NCI-H345 treated with DMSO at 0.1 percent for 48 hours (cell line): ENCODE results near the gene UGT1A4.
A peak's percentile ranks its signal among the peaks of the same experiment; 100 is the strongest.
"Not testable (repeated sequence)": the region's sequence is repeated elsewhere in the genome, so short reads cannot be mapped to it uniquely, and the experiment has no call there.

Source experiments
- DNase-seq: peaks from one replicate; lab custom pipeline; 2025; ENCODE audit not compliant: unreplicated experiment; lab: John Stamatoyannopoulos, UW

UGT1A4 gene

DNA sequence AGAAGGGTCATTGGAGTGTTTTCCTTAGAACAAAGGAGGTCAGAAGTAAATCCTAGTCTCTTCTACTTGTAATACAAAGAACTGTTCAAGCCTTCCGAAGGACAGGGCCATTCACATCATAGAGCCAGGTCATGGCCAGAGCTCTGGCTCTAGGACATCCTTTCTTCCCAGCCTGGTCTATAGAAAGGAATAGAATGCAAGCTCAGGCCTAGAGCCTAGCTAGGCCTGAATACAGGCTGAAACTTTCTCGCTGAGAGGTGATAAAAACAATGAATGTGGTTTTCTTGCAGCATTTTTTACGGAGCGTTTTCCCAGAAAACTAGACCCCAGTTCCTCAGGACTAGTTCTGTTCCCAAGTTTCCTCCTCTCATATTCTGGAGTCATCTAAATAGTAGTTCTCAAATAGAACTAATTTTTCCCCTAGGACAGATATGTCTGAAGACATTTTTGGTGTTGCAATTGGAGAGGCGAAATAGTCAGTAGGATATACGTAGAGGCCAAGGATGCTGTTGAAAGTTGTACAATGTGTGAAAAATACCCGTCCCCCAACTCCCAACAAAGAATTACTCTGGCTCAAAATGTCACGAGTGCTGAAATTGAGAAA lies 19.0 kb upstream of the UGT1A4 start:
- no peak for DNase-seq

DNA sequence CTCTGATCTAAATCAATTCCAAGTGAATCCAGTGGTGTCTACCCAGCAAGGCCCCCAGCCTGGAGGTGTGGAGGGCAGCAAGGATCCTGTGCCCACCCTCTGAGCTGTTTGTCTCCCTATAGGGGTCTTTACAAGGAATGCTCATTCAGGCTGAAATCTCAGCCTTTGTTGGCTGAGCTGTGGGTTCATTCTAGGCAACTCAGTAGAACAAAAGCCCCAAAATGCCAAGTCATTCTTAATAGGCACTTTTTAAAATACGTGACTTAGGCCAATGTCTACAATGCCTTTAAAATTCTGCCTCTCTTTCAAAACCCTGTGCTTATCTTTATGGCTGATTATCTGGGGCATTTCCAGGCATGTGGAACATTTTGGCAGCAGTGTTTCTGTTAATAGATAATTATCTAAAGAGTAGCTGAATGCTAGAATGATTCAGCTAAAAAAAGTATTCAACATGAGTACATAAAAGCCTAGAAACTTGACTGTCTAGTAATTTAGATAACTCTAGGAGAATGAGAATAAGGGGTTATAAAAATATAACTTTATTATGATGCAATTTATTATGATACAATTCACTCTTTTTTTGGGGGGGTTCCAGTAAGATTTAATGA lies 18.4 kb upstream of the UGT1A4 start:
- no peak for DNase-seq

DNA sequence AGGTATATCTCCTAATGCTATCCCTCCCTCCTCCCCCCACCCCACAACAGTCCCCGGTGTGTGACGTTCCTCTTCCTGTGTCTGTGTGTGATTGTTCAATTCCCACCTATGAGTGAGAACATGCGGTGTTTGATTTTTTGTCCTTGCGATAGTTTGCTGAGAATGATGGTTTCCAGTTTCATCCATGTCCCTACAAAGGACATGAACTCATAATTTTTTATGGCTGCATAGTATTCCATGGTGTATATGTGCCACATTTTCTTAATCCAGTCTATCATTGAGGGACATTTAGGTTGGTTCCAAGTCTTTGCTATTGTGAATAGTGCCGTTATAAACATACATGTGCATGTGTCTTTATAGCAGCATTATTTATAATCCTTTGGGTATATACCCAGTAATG lies 17.7 kb upstream of the UGT1A4 start:
- not testable (repeated sequence) for DNase-seq

DNA sequence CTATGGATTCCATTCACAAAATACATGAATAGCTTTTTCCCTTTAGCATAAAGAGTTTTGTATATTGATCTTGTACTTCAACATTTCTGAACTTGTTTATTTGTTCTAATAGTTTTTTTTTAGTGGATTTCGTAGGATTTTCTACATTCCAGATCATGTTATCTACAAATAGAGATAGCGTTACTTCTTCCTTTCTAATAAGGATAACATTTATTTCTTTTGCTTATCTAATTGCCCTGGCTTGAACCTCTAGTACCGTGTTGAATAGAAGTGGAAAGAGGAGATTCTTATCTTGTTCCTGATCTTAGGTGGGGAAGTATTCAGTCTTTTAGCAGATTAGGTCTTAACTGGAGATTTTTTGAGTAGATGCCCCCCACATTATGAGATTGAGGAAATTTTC lies 16.3 kb upstream of the UGT1A4 start:
- no peak for DNase-seq

DNA sequence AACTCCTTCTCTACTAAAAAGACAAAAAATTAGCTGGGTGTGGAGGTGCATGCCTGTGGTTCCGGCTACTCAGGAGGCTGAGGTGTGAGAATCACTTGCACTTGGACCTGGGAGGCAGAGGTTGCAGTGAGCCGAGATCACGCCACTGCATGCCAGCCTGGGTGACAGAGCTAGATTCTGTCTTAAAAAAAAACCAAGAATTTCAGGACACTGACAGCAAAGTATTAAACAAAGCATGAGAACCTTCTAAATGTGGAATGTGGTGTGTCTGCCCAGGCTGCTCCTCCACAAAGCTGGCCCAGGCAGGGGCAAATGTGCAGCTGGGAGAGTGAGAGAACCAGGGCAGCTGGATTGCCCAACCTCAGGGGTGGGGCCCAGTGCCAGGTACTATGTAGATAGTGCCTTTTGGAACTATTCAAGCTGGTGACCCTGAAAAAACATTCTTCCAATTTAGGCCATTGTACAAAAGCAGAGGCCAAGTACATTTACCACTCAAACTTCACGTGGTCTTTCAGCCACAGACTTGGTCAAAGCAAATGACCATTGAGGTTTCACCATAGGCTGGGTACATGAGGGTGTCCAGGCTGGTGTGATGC lies 12.5 kb upstream of the UGT1A4 start:
- no peak for DNase-seq

DNA sequence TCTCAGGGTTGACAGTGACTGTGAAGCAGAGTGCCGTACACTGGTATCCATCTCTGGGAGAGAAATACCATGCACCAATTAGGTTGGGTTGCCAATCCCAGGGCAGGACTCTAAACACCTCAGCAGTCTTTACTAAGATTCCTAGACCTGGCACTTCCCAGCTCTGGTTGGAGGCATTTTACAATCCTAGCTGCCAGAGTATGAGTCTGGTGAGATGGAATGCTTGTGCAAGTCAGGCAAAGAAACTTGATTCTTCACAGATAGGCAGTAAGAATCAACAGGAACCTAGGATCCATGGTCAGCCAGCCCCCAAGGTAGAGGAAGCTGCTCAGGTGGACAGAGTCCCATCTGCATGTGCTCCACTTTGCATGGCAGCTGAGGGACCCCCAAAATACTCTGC lies 11.8 kb upstream of the UGT1A4 start:
- DNase-seq: no peak

DNA sequence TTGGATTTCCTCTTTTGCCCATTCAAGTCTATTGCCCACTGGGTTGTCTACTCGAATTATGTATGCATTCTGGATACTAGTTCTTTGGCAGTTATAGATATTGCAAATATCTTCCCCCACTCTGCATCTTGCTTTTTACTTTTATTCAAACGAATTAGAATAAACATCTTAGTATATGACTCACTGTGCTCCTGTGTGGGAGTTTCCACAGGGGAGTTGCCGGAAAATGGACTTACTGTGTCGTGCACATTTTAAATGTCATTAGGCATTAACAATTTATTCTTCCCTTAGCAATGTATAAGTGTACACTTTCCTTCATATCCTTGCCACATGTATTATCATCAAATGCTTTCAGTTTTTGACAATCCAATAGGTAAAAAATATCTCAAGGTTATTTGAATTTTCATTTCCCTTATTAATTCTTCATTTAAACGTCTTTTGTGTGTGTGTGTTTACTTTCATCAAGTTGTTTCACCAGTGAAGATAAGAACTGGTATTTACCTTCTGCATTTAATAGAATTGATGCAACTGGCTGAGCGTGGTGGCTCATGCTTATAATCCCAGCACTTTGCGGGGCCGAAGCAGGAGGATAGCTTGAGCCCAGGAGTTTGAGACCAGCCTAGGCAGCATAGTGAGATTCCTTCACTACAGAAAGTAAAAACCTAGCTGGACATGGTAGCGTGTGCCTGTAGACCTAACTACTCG lies 10.4 kb upstream of the UGT1A4 start:
- no peak for DNase-seq

DNA sequence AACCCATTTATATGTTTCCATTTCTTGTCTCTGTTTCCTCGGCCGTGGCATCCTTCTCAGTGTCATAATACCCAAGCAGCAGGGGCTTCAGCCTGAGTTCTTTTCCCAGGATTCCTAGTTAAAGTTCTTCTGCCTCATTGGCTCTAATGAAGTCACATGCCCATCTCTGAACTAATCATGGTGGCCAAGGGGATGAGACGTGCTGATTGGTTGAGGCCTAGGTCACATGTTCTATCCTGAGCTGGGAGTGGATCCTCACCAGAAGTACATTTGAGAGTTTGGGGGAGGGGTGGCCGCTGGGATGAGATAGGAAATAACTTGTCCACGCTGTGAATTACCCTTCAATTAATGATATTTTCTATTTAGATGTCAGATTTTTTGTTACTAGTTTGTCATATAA lies 9.6 kb upstream of the UGT1A4 start:
- DNase-seq: no peak

DNA sequence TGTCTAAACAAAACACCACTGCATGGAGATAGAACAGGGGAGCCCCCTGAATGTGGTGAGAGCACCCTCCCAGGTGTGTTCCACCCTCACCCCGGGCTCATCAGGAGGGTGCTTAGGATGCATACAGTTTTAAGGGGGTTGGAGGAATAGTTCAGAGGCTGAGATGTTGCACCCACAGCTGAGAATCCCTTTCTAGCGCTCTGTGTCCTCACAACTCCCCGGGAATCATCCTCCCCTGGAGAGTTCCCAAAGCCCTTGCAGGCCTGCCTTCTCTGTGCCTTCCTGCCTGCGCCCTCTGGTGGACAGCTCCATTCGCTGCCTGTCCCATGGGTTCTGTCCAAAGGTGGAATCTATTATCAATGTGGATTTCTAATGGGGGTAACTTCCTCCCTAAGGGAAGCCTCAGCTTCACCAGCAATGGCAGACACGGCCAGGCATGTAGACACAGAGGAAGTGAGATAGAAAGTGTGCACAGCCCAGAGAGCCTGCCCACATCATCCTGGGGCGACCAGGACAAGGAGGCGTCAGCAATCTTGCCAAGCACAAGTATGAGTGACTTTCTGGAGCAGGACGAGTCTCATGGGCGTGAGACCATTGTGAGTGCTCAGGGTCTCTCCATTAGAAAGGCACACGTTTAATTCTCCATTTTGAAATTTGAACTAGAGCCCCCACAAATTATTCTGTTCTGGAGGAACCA lies 7.1 kb upstream of the UGT1A4 start:
- peak; percentile 37 for DNase-seq

DNA sequence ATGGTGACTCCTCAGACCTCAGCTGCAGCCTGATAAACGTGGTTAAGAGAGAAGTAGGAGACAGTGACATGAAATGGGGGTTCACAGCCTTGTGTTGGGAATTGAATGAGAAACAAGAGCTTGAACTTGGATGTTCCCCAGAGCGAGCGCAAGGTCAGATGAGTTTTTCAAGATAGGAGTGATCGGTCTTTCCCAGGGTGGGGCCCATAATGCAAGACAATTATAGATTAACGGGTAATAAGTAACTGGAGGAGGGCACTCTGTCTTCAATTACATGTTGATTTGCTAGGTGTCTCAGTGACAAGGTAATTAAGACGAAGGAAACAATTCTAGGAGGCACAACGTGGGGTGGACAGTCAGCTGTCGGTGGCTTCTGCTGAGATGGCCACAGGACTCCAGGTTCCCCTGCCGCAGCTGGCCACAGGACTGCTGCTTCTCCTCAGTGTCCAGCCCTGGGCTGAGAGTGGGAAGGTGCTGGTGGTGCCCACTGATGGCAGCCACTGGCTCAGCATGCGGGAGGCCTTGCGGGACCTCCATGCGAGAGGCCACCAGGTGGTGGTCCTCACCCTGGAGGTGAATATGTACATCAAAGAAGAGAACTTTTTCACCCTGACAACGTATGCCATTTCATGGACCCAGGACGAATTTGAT lies 5.8 kb upstream of the UGT1A4 start, which contains the start of gene UGT1A5:
Gene UGT1A5, plus strand, starts transcription at position 297 of the 651 bp plus-strand sequence. Its CDS starts 85 bp downstream, at position 382.
- no peak for DNase-seq

DNA sequence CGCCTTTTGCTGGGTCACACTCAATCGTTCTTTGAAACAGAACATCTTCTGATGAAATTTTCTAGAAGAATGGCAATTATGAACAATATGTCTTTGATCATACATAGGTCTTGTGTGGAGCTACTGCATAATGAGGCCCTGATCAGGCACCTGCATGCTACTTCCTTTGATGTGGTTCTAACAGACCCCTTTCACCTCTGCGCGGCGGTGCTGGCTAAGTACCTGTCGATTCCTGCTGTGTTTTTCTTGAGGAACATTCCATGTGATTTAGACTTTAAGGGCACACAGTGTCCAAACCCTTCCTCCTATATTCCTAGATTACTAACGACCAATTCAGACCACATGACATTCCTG lies 5.3 kb upstream of the UGT1A4 start:
- DNase-seq: no peak

DNA sequence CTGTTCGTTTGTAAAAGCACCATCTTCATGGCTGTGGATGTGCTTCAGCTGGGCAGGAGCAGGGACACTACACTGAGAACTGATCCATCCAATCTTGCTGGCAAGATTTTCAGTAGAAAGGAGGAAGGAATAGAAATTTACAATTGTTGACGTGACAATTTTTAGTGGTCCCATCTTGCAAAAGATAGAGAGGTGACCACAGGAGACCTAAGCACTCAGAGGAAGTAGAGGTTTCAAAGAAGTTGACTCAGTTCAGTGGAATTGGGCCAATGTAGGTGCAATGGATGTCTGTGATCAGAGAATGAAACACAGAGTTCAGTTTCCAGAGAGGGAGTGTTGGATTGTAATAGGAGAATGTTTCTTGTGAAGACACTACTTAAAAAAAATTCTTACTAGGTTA lies 4.4 kb upstream of the UGT1A4 start:
- DNase-seq: no peak

DNA sequence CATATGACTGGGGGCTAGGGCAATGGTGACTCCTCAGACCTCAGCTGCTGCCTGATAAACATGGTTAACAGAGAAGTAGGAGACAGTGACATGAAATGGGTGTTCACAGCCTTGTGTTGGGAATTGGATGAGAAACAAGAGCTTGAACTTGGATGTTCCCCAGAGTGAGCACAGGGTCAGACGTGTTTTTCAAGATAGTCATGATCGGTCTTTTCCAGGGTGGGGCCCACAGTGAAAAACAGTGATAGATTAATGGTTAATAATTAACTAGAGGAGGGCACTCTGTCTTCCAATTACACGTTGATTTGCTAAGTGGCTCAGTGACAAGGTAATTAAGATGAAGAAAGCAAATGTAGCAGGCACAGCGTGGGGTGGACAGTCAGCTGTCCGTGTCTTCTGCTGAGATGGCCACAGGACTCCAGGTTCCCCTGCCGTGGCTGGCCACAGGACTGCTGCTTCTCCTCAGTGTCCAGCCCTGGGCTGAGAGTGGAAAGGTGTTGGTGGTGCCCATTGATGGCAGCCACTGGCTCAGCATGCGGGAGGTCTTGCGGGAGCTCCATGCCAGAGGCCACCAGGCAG lies 10.3 kb downstream of the UGT1A4 start, which contains the start of gene UGT1A3:
Gene UGT1A3, plus strand, starts transcription at position 320 of the 579 bp plus-strand sequence. Its CDS starts 85 bp downstream, at position 405.
- DNase-seq: no peak

DNA sequence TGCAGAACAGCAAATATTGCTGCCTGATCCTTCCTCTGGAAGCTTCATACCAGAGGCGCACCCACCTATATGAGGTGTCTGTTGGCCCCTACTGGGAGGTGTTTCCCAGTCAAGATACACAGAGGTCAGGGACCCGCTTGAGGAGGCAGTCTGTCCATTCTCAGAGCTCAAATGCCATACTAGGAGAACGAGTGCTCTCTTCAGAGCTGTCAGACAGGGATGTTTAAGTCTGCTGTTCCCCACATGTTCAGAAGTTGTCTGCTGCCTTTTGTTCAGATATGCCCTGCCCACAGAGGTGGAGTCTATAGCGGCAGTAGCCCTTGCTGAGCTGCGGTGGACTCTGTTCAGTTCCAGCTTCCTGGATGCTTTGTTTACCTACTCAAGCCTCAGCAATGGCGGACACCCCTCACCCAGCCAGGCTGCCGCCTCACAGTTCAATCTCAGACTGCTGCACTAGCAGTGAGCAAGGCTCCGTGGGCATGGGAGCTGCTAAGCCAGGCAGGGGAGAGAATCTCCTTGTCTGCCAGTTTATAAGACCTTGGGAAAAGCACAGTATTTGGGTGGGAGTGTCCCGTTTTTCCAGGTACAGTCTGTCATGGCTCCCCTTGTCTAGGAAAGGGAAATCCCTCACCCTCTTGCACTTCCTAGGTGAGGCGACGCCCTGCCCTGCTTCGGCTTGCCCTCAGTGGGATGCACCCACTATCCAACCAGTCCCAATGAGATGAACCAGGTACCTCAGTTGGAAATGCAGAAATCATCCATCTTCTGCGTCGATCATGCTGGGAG lies 18.5 kb downstream of the UGT1A4 start:
- DNase-seq: not testable (repeated sequence)

DNA sequence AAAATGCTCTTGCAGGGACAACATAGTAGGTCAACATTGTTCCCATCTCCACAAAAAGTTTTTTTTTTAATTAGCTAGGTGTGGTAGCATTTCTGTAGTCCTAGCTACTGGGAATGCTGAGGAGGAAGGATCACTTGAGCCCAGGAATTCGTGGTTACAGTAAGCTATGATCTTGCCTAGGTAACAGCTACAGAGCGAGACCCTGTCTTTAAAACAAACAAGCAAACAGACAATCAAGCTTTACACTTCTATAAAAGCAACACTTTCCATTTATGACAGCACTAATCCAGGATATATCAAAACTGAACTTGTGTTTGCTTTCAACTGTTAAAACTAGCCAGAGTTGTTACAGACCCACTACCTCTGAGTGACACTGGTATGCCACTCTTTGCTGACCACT lies 22.3 kb downstream of the UGT1A4 start:
- DNase-seq: no peak

DNA sequence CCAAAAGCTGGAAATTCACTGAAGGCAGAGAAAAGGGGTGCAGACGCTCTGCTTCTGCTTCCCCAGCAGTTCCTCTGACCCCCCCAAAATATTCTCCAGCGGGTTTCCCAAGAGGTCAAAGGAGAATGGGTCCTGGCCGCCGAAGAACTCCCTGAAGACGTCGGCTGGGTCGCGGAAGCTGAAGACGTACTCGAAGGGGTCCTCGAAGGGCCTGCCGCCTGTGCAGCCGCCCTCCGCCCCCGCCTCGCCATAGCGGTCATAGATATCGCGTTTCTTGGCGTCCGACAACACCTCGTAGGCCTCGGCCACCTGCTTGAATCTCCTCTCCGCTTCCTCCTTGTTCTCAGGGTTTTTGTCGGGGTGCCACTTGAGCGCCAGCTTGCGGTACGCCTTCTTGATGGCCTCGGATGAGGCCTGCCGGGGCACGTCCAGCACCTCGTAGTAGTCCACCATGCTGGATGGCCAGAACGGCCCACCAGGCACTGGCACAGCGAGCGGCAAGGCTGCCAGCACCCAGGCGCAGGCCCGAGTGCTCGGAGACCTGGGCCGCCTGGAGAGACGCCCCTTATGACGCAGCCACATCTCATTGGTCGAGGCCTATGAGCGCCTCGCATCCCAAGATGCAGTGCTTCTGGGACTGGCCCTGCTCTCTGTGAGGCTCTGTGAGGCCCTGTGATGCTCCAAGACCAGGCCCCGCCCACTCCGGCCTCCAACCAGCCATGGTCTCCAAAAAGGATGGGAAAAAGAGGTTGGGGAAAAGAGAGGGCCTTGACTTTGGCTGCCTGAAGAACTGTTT lies 25.1 kb downstream of the UGT1A4 start:
- no peak for DNase-seq

DNA sequence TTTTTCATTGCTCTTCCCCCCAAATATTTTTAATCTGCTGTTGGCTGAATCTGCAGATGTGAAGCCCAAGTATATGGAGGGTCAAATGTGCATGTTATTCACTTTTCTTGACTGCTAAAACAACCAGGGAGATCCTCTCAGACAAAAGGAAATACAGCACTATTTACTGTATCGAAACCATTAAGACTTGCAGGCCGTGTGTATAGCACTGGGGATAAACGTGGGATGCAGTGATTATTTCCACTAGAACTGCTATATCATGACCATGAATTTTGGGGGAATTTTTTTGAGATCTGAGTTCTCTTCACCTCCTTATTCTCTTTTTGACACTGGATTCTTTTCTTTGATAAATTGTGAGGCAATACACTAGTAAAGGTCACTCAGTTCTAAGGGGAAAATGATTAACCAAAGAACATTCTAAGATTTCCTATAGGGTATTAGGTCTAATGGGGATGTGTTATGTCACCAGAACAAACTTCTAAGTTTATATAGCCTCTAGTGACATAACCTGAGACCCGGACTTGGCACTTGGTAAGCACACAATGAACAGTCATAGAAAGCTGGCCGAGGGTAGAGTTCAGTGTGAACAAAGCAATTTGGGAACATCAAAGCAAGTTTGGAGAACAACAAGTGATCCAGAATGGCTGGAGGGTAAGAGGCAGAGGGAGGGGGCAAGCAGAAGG lies 26.7 kb downstream of the UGT1A4 start:
- no peak for DNase-seq

DNA sequence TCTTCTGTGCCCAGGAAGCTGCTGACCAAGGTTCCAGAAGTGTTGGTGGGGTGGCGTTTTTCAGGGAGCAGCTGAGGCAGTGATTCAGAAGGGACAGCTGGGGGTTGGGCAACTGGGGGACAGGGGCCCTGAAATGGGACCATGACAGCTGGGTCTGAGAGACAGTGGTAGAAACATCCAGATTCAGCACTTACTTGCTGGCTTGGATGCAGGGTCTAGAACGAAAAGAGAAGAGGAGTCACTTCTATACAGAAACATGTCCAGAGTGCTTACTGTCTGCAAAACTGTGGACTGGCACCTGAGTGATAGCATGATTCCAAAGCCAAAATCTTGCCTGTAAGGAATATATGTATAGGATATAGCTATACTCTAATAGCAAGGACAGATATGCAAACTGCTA lies 27.3 kb downstream of the UGT1A4 start:
- not testable (repeated sequence) for DNase-seq
